CD14-positive monocyte (primary cell): ENCODE results near the gene VPS13A. TPM values are rescaled to one million over a fixed set of nuclear protein-coding genes. Genes with fewer than 3 reads are reported as not detected.

Experiments used
- DNase-seq, 3 donors: peaks; one replicate each; pipeline ENCODE4 v3.0.0-alpha.2; 2011 to 2022
- H2AFZ ChIP-seq: 2 replicates; pipeline ENCODE4 v1.6.0; 2012; ENCODE audit warnings: mild to moderate bottlenecking, low read depth, low read length, inconsistent platforms; ENCODE audit not compliant: insufficient read depth, poor library complexity, severe bottlenecking
- H3K27ac ChIP-seq, 2 donors: 1 replicate in 1 of 2; 2 replicates in 1 of 2; pipeline ENCODE4 v1.5.1; 2012 to 2013; ENCODE audit warnings: low read length in 2 of 2, control low read depth in 1 of 2, inconsistent platforms in 1 of 2, low read depth in 1 of 2, mild to moderate bottlenecking in 1 of 2
- H3K27me3 ChIP-seq, 2 donors: one replicate each; pipeline versions ENCODE4 v1.6.0 to v1.6.1; 2011 to 2013; ENCODE audit warnings: low read length in 2 of 2; ENCODE audit not compliant: control insufficient read depth in 2 of 2, insufficient read depth in 2 of 2
- H3K36me3 ChIP-seq, 2 donors: replicated peaks in 1 of 2; 1 replicate in 1 of 2; 2 replicates in 1 of 2; pipeline versions ENCODE4 v1.5.1 to v1.6.1; 2012 to 2013; ENCODE audit warnings: low read length in 2 of 2, control low read depth in 1 of 2, inconsistent platforms in 1 of 2, mild to moderate bottlenecking in 1 of 2; ENCODE audit not compliant: insufficient read depth in 2 of 2, control insufficient read depth in 1 of 2
- H3K4me1 ChIP-seq, 2 donors: 1 replicate in 1 of 2; 2 replicates in 1 of 2; pipeline versions ENCODE4 v1.5.1 to v1.6.1; 2012 to 2013; ENCODE audit warnings: low read length in 2 of 2, control low read depth in 1 of 2, inconsistent platforms in 1 of 2, mild to moderate bottlenecking in 1 of 2, moderate library complexity in 1 of 2; ENCODE audit not compliant: insufficient read depth in 2 of 2, control insufficient read depth in 1 of 2
- H3K4me2 ChIP-seq: replicated peaks from 2 replicates; pipeline ENCODE3; 2012; ENCODE audit warnings: low read length, moderate library complexity, mild to moderate bottlenecking; ENCODE audit not compliant: poor library complexity, severe bottlenecking; ENCODE audit errors: extremely low read depth
- H3K4me3 ChIP-seq, 3 experiments: fragments of 200-600 bp in 1 of 3; sonication (generic) in 1 of 3; replicated peaks in 1 of 3; 1 replicate in 2 of 3; 2 replicates in 1 of 3; pipeline ENCODE4 v1.5.1; 2011 to 2013; ENCODE audit warnings: low read length in 3 of 3, mild to moderate bottlenecking in 3 of 3, control low read depth in 2 of 3, low read depth in 2 of 3, inconsistent platforms in 1 of 3, moderate library complexity in 1 of 3
- H3K79me2 ChIP-seq: 2 replicates; pipeline ENCODE4 v1.6.0; 2012; ENCODE audit warnings: mild to moderate bottlenecking, control low read depth, inconsistent platforms, low read length, moderate library complexity; ENCODE audit not compliant: insufficient read depth
- H3K9ac ChIP-seq: 2 replicates; pipeline ENCODE4 v1.6.0; 2017; ENCODE audit warnings: low read length, mild to moderate bottlenecking; ENCODE audit not compliant: insufficient read depth, poor library complexity, severe bottlenecking
- H3K9me3 ChIP-seq, 2 donors: replicated peaks in 1 of 2; 1 replicate in 1 of 2; 2 replicates in 1 of 2; pipeline versions ENCODE4 v1.5.1 to v1.6.1; 2012 to 2013; ENCODE audit warnings: low read length in 2 of 2, control low read depth in 1 of 2; ENCODE audit not compliant: control insufficient read depth in 1 of 2, insufficient read depth in 1 of 2
- H4K20me1 ChIP-seq: 2 replicates; pipeline ENCODE4 v1.6.0; 2012; ENCODE audit warnings: mild to moderate bottlenecking, low read length, control low read depth, moderate library complexity; ENCODE audit not compliant: insufficient read depth
- H3K27ac Mint-ChIP-seq, 7 donors: one replicate each; pipeline ENCODE4 v1.8.0; 2020; ENCODE audit warnings: mild to moderate bottlenecking in 7 of 7, mixed read lengths in 7 of 7, moderate library complexity in 6 of 7, inconsistent platforms in 2 of 7
- H3K27me3 Mint-ChIP-seq, 3 donors: one replicate each; pipeline ENCODE4 v1.8.0; 2021 to 2022; ENCODE audit warnings: low read depth in 3 of 3, mild to moderate bottlenecking in 3 of 3, mixed read lengths in 3 of 3, moderate library complexity in 3 of 3, inconsistent platforms in 1 of 3
- H3K36me3 Mint-ChIP-seq, 2 donors: one replicate each; pipeline ENCODE4 v1.8.0; 2020; ENCODE audit warnings: mixed read lengths in 2 of 2, inconsistent platforms in 1 of 2, mild to moderate bottlenecking in 1 of 2
- H3K4me1 Mint-ChIP-seq: one replicate; pipeline ENCODE4 v1.8.0; 2020; ENCODE audit warnings: mild to moderate bottlenecking, mixed read lengths
- H3K4me3 Mint-ChIP-seq, 2 donors: one replicate each; pipeline ENCODE4 v1.8.0; 2020; ENCODE audit warnings: mild to moderate bottlenecking in 2 of 2, mixed read lengths in 2 of 2, moderate library complexity in 1 of 2
- H3K9me3 Mint-ChIP-seq, 7 donors: one replicate each; pipeline ENCODE4 v1.8.0; 2020 to 2022; ENCODE audit warnings: mixed read lengths in 7 of 7, mild to moderate bottlenecking in 6 of 7, moderate library complexity in 6 of 7, inconsistent platforms in 2 of 7
- CTCF ChIP-seq: fragments of 200-600 bp; IDR thresholded peaks from one replicate; pipeline ENCODE4 v1.8.0; 2022; ENCODE audit warnings: antibody characterized with exemption, mild to moderate bottlenecking
- WGBS: methylation state at CpG from one replicate; pipeline ENCODE4 v1.1.5; 2013; ENCODE audit warnings: missing lambda C conversion rate; ENCODE audit not compliant: insufficient coverage; 5-methylcytosine and 5-hydroxymethylcytosine counted together
- intact Hi-C, 2 donors: fragments of 100-400 bp; cut with micrococcal nuclease; formaldehyde crosslinking; loops; one replicate each; pipeline versions ENCODE4 v1.15.0 to v1.15.1; 2023
- polyA plus RNA-seq, 3 donors: library from polyadenylated mRNA; depleted of rRNA in 1 of 3; unstranded in 2 of 3; stranded (reverse) in 1 of 3; fragments of 300-500 nt in 2 of 3; fragments of >200 nt in 1 of 3; fragmentation: Illumina TruSeq in 2 of 3; gene quantifications; 1 replicate in 2 of 3; 2 replicates in 1 of 3; pipeline ENCODE4 v1.2.3, GENCODE V29; 2012 to 2021

Gene VPS13A
- polyA plus RNA-seq, 3 donors, result 0.27 to 1.8 (median 1.1) TPM

DNA sequence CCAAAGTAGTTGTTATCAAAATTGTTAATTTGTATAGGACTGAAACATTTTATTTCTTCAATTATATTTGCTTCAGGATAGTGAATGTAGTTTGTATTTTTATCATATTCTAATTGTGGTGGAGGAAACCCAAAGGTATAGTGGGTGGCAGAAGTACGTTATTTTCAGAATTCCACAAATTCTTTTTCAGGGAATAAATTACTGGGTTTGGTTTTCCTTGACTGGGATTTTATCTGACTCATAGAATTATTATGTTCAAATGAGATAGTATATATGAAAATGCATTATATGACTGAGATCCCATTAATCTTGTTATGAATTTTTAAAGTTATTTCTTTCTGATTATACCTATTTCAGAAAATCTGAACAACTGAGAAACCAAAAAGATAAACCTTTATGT is 73.7 kb downstream of the VPS13A start:
- H2AFZ ChIP-seq, result no peak overlapping the region
- H3K79me2 ChIP-seq, result no peaks in the 10 kb centered on the region
- H3K36me3 Mint-ChIP-seq, result peaks cover 17 to 30% of the 10 kb centered on the region in 2 donors
- H3K4me3 ChIP-seq, result no peak overlapping the region
- no peak overlapping the region for H3K27ac Mint-ChIP-seq
- H3K27me3 ChIP-seq, result no peaks in the 10 kb centered on the region
- intact Hi-C loops, result no loop called here
- H3K4me3 Mint-ChIP-seq, result no peak overlapping the region
- H4K20me1 ChIP-seq, result no peaks in the 10 kb centered on the region
- H3K4me1 Mint-ChIP-seq, result no peaks in the 10 kb centered on the region
- no peaks in the 10 kb centered on the region for H3K4me1 ChIP-seq
- WGBS, result 100% methylated on average over 1 of the region's 1 CpG
- no peak for TF ChIP-seq CTCF
- no peaks in the 10 kb centered on the region for H3K9me3 ChIP-seq
- H3K4me2 ChIP-seq, result no peak overlapping the region
- no peak overlapping the region for H3K9ac ChIP-seq
- no peaks in the 10 kb centered on the region for H3K36me3 ChIP-seq
- H3K27ac ChIP-seq, result no peak overlapping the region
- H3K27me3 Mint-ChIP-seq, result peaks cover 0 to 2% (median 0%) of the 10 kb centered on the region in 3 donors
- H3K9me3 Mint-ChIP-seq, result peaks cover 0 to 4% (median 3%) of the 10 kb centered on the region in 7 donors
- no peak for DNase-seq

DNA sequence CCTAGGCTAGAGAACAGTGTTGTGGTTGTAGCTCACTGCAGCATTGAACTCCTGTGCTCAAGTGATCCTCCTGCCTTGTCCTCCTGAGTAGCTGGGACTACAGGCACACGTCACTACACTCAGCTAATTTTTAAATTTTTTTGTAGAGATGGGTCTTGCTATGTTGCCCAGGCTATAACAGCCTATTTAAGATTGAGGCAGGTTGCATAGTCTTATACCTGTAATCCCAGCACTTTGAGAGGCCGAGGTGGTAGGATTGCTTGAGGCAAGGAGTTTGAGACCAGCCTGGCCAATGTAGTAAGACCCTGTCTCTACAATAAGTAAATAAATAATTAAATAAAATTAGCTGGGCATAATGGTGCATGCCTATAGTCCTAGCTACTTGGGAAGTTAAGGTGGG is 79.9 kb downstream of the VPS13A start:
- Mint-ChIP-seq H3K36me3 (peaks cover 24 to 29% of the 10 kb centered on the region in 2 donors), H3K4me3 (no peak overlapping the region), H3K27me3 (no peaks in the 10 kb centered on the region), H3K9me3 (peaks cover 0 to 11% (median 4%) of the 10 kb centered on the region in 7 donors), H3K4me1 (no peaks in the 10 kb centered on the region), H3K27ac (no peak overlapping the region)
- DNase-seq, result no peak
- H3K27me3 ChIP-seq, result no peaks in the 10 kb centered on the region
- peaks cover 0 to 3% of the 10 kb centered on the region in 2 donors for H3K9me3 ChIP-seq
- intact Hi-C loops, result no loop called here
- no peak overlapping the region for H3K27ac ChIP-seq
- H3K4me2 ChIP-seq, result no peak overlapping the region
- H3K9ac ChIP-seq, result no peak overlapping the region
- no peaks in the 10 kb centered on the region for H4K20me1 ChIP-seq
- H3K4me1 ChIP-seq, result no peaks in the 10 kb centered on the region
- no CpG with 5 or more reads among the region's 2 CpGs for WGBS
- TF ChIP-seq CTCF, result no peak
- H2AFZ ChIP-seq, result no peak overlapping the region
- no peaks in the 10 kb centered on the region for H3K79me2 ChIP-seq
- H3K36me3 ChIP-seq, result no peaks in the 10 kb centered on the region
- no peak overlapping the region for H3K4me3 ChIP-seq
